Fibroblast of villous mesenchyme (primary cell): ENCODE data around the gene SIDT1. TPM values are rescaled to one million over a fixed set of nuclear protein-coding genes. Genes with fewer than 3 reads are reported as not detected.

Source experiments
- DNase-seq: peaks from one replicate; pipeline ENCODE4 v3.0.0-alpha.2; 2010; ENCODE audit warnings: low read depth
- H3K4me3 ChIP-seq: 2 replicates; pipeline ENCODE4 v1.5.1; 2011; ENCODE audit warnings: low read depth, mild to moderate bottlenecking, low read length
- total RNA-seq: library from RNA; depleted of rRNA; stranded (reverse); fragments of >200 nt; gene quantifications from 2 replicates; pipeline ENCODE4 v1.2.3, GENCODE V29; 2012
- TF ChIP-seq, protein P1 (sequence below): IDR thresholded peaks from 2 replicates; pipeline ENCODE4 v1.5.1; 2012; ENCODE audit warnings: low read depth, mild to moderate bottlenecking, low read length; ENCODE audit not compliant: insufficient read depth

Gene SIDT1
- total RNA-seq, 1 donor, result not detected

DNA sequence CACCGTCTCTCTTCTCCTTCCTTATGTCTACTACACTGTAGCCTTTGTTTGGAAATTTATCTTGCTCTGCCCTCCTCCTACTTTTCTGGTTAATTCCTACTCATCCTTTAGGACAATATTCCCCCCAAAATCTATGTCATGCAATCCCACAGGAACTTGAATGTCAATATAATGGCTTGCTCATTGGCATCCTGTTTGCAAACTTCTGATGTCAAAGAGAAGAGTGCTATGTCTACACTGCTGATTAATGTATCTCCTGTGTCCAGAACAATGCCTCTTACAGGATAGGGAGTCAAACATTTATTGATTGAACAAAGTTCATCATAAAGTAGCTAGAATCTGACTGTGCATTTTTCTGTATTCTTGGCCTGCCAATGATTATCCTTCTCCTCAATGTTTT lies 22.8 kb downstream of the SIDT1 start:
- H3K4me3 ChIP-seq, result no peak overlapping the region
- TF ChIP-seq, protein P1, sequence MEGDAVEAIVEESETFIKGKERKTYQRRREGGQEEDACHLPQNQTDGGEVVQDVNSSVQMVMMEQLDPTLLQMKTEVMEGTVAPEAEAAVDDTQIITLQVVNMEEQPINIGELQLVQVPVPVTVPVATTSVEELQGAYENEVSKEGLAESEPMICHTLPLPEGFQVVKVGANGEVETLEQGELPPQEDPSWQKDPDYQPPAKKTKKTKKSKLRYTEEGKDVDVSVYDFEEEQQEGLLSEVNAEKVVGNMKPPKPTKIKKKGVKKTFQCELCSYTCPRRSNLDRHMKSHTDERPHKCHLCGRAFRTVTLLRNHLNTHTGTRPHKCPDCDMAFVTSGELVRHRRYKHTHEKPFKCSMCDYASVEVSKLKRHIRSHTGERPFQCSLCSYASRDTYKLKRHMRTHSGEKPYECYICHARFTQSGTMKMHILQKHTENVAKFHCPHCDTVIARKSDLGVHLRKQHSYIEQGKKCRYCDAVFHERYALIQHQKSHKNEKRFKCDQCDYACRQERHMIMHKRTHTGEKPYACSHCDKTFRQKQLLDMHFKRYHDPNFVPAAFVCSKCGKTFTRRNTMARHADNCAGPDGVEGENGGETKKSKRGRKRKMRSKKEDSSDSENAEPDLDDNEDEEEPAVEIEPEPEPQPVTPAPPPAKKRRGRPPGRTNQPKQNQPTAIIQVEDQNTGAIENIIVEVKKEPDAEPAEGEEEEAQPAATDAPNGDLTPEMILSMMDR, result no peak
- no peak for DNase-seq

DNA sequence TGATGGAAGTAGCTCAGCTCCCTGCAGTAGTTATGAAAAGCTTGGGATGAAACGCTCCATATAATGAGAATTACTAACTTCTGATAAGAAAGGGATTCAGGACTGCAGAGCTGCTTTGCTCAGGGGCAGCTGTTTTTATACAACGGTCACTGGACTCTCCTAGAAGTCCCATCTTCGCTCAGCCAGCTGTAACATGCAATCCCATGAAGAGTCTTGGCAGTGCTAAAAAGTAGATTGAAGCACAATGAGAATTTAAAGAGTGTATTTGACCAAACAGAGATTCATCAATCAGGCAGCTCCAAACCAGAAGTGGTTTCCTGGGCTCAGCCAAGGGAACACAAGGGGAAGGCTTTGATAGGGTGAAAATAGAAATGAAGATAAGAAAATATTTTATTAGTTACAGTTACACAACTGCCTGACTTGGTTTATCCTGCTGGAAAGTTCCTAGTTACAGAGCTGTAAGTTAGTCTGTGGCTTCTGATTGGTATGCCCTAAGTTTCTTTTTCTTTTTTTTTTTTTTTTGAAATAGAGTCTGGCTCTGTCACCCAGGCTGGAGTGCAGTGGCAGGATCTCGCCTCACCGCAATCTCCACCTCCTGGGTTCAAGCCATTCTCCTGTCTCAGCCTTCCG lies 24.1 kb downstream of the SIDT1 start:
- no peak for DNase-seq
- TF ChIP-seq, protein P1, result no peak

DNA sequence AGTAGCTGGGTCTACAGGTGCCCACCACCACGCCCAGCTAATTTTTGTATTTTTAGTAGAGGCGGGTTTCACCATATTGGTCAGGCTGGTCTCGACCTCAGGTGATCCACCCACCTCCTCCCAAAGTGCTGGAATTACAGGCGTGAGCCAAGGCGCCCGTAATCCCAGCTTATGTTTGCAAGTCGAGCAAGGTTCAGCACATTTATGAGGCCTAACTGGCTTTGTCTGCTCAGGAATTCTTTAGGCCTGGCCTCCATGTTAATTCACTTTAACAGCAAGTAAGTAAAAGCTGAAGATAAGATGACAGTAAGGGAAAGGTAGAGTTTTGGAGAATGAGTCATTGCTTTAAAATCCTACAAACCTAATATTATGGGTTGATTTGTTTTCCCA lies 24.6 kb downstream of the SIDT1 start:
- TF ChIP-seq, protein P1, result no peak
- DNase-seq, result no peak
- no peak overlapping the region for H3K4me3 ChIP-seq

More for the DNA sequence above, 24.1 kb downstream of the SIDT1 start:
- no peak overlapping the region for H3K4me3 ChIP-seq

DNA sequence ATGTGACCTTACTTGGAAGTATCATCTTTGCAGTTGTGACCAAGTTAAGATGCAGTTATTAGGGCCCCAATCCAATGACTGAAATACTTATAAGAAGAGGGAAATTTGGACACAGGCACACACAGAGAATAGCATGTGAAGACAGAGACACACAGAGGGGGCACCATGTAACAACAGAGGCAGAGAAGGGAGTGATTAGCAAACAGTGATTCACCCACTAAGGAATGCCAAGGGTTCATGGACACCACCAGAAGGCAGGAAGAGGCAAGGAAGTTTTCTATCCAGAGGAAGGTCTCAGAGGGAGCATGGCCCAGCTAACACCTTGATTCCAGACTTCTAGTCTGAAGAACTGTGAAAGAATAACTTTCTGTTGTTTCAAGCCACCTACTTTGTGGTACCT lies 25.0 kb downstream of the SIDT1 start:
- H3K4me3 ChIP-seq, result no peak overlapping the region
- peak; percentile 23 for DNase-seq
- TF ChIP-seq, protein P1, result no peak

DNA sequence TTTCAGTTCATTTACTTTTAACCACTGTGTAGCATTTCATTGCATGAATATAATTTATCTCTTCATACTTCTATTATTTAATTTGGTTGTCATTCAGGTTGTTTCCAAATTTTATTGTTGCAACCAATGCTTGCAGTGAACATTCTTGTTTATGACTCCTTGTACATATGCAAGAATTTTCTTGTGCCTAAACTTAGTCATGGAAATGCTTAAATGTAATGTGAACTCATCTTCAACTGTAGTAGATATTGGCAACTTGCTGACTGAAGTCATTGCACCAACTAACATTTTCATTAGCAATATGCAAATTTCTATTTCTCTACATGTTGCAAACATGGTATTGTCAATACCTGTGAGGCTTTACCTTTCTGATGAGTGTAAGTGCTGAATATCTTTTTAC lies 26.7 kb downstream of the SIDT1 start:
- TF ChIP-seq, protein P1, result no peak
- no peak overlapping the region for H3K4me3 ChIP-seq
- DNase-seq, result no peak

DNA sequence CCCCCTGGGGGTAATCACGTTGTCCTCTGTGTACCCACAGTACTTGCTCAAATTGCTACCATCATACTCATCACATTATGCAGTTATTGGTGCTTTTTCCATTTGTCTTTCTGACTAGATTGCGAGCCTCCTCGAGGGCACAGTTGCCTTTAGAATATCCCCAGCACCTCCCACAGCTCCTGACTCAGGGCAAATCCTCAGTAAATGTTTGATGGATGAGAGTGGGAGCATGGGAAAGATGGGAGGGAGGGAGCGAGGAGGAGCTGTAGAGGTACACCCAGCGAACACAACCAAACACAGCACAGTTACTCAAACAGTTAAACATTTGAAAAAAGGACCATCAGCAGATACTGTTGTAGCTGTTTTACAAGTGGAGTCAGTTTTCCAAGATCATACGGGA lies 27.9 kb downstream of the SIDT1 start:
- H3K4me3 ChIP-seq, result no peak overlapping the region
- DNase-seq, result no peak
- TF ChIP-seq, protein P1, result no peak
